HAP-1 (cell line): ENCODE measurements around the gene RNPEPL1.

Experiments
- DNase-seq, 2 experiments: peaks; one replicate each; pipeline ENCODE4 v3.0.0-alpha.2; 2016 to 2020; ENCODE audit warnings: low spot score in 2 of 2
- H3K27me3 ChIP-seq: fragments of 250-450 bp; sonication (Bioruptor Pico); 2 replicates; pipeline ENCODE4 v1.5.1; 2020; ENCODE audit warnings: low read depth, mild to moderate bottlenecking, moderate library complexity
- H3K36me3 ChIP-seq: fragments of 250-450 bp; sonication (Bioruptor Pico); replicated peaks from 2 replicates; pipeline ENCODE4 v1.5.1; 2020; ENCODE audit warnings: mild to moderate bottlenecking
- H3K4me1 ChIP-seq: fragments of 250-450 bp; sonication (Bioruptor Pico); 2 replicates; pipeline ENCODE4 v1.5.1; 2020; ENCODE audit warnings: mild to moderate bottlenecking
- H3K4me3 ChIP-seq: fragments of 250-450 bp; sonication (Bioruptor Pico); 2 replicates; pipeline ENCODE4 v1.5.1; 2020; ENCODE audit warnings: mild to moderate bottlenecking, moderate library complexity
- H3K9me3 ChIP-seq: fragments of 250-450 bp; sonication (Bioruptor Pico); 2 replicates; pipeline ENCODE4 v1.5.1; 2020; ENCODE audit warnings: mild to moderate bottlenecking, moderate library complexity
- in situ Hi-C: fragments of 300-500 bp; cut with MboI; formaldehyde crosslinking; loops from 3 replicates; pipeline ENCODE4 v1.14.3; 2020; ENCODE audit warnings: low sequenced_read_pairs, inconsistent platforms, mixed read lengths

The RNPEPL1 gene

DNA sequence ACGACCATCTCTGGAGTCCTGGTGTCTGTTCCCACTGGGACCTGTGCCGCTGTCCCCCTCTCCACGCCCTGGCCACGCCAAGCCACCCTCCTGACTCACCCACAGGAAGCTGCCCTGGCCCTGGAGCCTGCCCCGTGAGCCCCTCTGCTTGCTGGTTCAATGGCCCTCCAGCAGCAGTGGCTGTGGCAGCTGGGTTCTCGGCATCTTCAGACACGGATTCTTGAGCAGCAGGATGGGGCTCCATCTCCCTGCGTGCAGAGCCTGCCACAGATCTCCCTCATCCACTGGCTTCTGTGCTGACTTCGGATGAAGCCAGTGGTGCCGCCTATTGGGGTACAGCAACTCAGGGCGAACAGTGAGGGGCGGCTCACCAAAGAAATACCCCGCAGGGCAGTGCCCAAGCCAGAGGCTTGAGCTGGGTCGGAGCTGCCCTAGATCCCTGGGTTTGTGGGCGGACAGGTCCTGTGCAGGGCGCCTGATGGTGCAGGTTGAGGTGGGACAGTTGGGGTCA, 32.2 kb downstream of the RNPEPL1 start:
- H3K4me1 ChIP-seq: no peaks in the 10 kb centered on the region
- no peaks in the 10 kb centered on the region for H3K36me3 ChIP-seq
- in situ Hi-C loops: no loop called here
- no peaks in the 10 kb centered on the region for H3K27me3 ChIP-seq
- H3K4me3 ChIP-seq: no peak overlapping the region
- DNase-seq: no peak
- no peaks in the 10 kb centered on the region for H3K9me3 ChIP-seq

DNA sequence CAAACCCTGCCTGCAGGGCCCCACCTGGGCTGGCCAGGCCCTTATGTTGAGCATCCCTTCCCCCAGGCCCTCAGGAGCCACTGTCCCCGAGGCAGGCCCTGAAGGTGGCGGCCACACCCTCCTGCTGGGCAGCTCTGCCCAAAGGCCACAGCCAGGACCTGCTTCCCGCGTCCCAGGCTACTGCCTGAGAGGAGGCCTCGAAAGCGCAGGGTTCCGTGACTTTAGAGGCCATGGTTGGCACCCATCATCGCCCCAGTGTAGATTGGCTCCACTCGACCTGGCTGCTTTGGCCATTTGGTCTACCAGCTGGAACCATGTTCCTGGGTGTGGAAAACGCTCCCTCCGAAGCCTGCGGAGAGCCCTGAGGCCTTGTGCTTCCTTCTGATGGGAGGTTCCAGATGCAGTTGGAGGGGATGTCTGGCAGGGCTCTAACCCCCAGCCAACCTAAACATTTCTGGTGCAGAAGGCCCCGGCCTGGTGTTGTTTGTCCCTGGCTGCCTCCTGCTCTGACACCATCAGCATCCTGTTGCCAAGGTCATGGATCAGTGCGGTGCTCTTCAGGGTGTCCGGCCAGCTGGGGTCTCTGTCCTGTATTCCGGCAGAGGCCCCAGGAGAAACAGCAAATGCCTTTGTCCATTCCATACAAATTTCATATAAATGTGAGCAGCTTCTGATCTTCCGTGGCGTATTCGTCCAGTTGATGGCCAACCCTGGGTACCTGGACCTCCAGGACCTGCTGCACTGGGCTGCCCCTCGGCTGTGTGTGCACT, 33.0 kb downstream of the RNPEPL1 start:
- no peaks in the 10 kb centered on the region for H3K4me1 ChIP-seq
- H3K9me3 ChIP-seq: no peaks in the 10 kb centered on the region
- no peak overlapping the region for H3K4me3 ChIP-seq
- in situ Hi-C loops: no loop called here
- no peak for DNase-seq
- H3K27me3 ChIP-seq: no peaks in the 10 kb centered on the region
- H3K36me3 ChIP-seq: no peaks in the 10 kb centered on the region

DNA sequence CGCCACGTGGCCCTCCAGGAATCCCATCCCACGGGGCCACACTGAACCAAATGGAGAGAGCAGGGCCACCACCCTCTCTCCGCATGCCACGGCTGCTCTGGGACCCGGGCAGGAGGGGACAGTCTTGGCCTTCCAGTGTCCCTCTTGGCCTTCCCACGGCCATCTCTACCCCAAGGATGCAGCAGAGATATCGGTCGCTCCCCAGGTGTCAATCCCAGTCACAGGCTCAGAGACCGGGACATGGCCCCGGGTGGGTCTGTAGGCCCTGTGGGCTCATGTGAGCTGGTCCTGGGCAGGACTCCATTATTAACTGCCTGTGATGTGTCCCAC, 33.5 kb downstream of the RNPEPL1 start:
- Histone ChIP-seq H3K36me3 (no peaks in the 10 kb centered on the region), H3K4me3 (no peak overlapping the region)
- in situ Hi-C loops: no loop called here

DNA sequence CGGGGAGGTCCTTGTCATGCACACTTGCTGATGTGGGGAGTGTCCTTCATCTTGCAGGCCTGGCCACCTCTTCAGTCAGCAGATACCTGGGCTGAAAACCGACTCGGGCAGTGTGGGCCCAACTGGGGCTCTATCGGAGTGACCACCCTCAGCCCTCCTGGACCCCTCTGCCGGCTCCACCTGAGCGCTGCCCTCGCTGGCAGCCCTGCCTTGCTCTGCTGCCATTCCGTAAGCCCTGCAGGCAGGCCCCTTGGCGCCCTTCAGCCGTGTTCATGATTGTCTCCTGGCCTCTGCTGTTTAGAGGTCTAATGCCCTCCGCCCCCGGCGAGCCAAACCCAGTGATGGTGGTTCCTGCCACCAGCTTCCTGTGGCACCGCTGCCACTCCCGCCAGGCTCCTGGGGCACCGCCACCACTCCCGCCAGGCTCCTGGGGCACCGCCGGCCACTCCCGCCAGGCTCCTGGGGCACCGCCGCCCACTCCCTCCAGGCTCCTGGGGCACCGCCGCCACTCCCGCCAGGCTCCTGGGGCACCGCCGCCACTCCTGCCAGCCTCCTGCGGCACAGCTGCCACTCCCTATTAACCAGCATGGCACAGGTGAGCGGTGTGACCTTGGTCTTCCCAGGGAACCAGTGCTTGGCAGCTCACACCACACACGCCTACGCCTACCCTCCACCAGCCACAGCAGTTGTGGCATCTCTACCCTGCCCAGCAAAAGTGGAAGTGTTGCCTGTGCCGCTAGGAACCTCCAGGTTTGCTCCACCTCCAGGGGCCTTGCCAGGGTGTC, 34.2 kb downstream of the RNPEPL1 start:
- Histone ChIP-seq H3K36me3 (no peaks in the 10 kb centered on the region), H3K4me1 (no peaks in the 10 kb centered on the region), H3K27me3 (no peaks in the 10 kb centered on the region), H3K9me3 (no peaks in the 10 kb centered on the region), H3K4me3 (no peak overlapping the region)
- no peak for DNase-seq
- in situ Hi-C loops: no loop called here

More for the DNA sequence above, 33.5 kb downstream of the RNPEPL1 start:
- Histone ChIP-seq H3K27me3 (no peaks in the 10 kb centered on the region), H3K4me1 (no peaks in the 10 kb centered on the region), H3K9me3 (no peaks in the 10 kb centered on the region)
- DNase-seq: no peak

DNA sequence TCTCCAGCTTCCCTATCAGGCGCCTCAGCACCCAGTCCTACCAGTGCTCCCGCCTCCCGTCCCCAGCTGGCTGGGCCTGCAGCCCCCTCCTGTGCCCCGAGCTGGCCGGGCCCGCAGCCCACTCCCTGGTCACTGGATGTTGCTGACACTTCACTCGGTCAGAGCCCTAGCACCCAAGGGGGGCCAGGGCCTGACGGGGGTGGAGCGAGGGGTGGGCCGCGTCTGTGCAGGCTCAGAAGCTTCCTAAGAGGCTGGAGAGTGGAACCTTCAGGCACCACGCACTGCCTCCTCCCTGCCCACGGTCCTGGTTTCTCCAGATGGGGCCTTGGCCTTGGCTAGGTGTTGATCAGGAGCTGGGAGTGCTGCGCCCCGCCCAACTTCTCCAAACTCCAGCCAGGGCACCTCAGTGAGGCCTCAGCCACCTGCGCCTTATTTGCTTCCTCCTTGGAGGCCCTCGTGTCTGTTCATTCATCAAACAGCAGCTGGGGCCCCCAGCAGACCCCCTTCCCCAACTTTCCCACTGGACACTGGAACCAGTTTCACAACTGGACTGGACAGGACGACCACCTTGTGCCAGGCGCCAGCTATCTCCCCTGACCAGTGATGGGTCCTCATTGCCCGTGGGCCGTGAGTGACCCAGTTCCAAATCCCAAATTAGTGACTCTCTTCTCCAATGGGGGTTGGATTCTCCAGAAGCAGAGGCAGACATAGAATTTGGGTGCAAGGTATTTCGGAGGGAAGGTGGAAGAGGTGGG, 35.0 kb downstream of the RNPEPL1 start:
- H3K4me1 ChIP-seq: no peaks in the 10 kb centered on the region
- no peak overlapping the region for H3K4me3 ChIP-seq
- in situ Hi-C loops: no loop called here

DNA sequence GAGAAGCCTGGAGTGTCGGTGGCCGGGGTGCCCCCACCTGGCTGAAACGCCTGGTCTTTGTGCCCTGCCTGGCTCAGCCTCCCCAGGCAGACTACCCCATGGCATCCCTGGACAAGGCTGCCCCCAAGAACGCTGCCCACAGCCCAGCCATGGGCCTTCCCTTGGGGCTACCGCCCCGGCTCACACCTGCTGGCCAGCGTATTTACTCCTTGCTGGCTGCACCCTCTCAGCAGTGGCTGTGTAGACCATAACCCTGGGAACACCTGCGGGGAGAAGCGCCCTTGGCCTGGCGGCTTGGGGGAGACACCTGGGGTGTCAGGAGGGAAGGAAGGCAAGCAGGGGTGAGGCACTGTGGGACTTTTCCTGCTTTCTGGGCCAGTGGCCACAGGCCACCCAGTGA, 35.6 kb downstream of the RNPEPL1 start:
- H3K4me3 ChIP-seq: no peak overlapping the region
- no peaks in the 10 kb centered on the region for H3K36me3 ChIP-seq
- H3K27me3 ChIP-seq: no peaks in the 10 kb centered on the region
- in situ Hi-C loops: no loop called here
- DNase-seq: no peak
- H3K9me3 ChIP-seq: no peaks in the 10 kb centered on the region
- no peaks in the 10 kb centered on the region for H3K4me1 ChIP-seq

More for the DNA sequence above, 35.0 kb downstream of the RNPEPL1 start:
- Histone ChIP-seq H3K9me3 (no peaks in the 10 kb centered on the region), H3K36me3 (no peaks in the 10 kb centered on the region), H3K27me3 (no peaks in the 10 kb centered on the region)
- no peak for DNase-seq

DNA sequence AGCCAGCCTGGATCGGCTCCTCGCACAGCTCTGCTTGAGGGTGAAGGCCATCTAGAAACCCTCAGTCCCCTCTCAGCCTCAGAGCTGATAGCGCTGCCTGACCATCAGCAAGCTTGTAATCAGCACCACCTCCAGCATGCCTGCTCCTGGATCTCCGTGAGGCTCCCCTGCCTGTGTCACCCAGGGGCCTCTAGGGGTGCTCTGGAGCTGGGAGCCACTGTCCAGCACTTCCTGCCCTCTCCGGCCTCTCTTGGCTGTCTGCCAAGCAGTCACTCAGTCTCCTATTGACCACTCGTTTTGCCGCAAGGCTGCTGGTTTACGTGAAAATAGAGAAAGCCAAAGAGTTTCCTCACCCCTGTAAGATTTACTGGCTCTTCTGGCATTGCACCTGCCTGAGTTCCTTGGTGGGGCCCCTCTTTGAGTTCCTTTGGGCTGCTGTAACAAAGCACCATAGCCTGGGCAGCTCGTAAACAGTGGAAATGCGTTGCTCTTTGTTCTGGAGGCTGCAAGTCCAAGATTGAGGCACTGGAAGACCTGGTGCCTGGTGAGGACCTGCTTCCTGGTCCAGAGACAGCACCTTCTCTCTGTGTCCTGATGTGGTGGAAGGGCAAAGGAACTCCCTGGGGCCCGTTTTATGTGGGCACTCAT, 36.1 kb downstream of the RNPEPL1 start:
- Histone ChIP-seq H3K36me3 (no peaks in the 10 kb centered on the region), H3K4me3 (no peak overlapping the region), H3K27me3 (no peaks in the 10 kb centered on the region), H3K9me3 (no peaks in the 10 kb centered on the region), H3K4me1 (no peaks in the 10 kb centered on the region)
- in situ Hi-C loops: no loop called here
- peak in 1 of 2 experiments; percentile 76 for DNase-seq

DNA sequence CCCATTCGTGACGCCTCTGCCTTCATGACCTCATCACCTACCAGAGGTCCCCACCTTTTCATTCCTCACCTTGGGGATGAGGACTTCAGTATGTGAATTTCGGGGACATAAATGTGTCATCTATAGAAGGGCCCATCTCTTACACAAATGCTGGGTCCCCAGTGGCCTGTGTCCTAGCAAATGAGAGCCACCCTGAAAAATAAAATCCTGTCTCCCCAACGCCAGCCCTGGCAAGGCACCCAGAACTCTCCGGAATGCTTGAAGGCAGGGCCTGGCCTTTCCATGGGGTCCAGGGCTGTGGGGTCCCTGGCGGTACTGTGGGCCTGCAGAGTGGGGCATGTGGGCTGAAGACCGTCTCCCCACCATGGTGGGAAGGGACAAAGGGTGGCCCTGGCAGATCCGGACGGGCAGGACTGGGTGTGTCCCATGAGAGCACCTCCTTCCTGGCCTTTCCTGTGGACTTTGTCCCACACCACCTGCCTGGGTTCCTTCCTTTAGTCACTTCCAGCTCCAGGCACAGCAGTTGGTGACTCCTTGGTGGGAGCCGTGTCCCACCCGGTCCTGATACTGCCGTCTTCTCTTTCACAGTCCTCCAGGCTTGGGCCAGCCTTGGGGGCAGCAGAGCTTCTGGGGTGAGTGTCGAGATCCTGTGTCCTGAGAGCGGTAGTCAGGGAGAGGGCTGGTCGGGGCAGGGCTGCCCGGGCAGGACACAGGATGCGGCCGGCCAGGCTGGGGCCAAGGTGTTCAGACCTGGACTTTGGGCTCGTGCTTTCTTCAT, 36.8 kb downstream of the RNPEPL1 start:
- in situ Hi-C loops: no loop called here
- no peak for DNase-seq

DNA sequence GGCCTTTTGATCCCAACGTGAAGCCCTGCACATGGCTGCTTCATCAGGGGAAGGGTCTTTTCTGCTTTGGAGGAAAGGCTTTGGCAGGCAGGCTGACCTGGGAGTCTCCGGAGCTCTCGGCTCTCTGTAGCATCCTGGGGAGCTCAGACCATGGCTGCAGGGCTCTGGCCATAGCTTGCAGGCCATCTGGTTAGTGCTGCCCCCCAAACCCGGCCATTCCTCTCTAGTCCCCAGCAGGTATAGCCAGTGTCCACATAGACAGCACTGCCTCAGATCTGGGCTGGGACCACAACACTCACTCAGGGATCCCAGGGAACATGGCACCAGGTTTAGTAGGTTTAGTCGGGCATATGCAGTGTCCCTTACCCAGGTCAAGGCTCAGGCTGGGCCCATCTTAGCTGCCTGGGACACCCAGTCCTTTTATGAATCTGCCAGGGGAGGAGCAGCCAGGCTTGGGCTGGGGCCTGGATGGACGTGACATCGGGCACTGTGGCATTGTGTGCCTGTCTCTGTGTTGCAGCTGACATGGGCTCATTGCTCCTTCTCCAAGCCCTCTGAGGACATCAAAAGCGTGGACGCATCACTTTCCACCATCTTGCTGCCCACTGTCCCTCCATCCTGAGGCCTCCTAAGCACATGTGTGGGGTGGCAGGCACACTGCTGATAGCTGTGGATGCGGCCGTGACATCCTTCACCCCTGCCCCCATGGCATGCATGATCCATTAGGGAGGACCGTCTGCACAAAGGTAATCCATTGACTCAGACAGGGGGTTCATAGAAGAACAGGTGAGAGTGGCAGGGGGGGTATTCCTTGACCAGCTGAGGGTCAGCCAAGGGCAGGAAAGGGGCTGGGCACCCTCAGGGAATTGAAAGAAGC, 37.8 kb downstream of the RNPEPL1 start:
- no peak overlapping the region for H3K4me3 ChIP-seq
- H3K9me3 ChIP-seq: no peaks in the 10 kb centered on the region
- in situ Hi-C loops: no loop called here
- H3K27me3 ChIP-seq: no peaks in the 10 kb centered on the region
- DNase-seq: no peak
- no peaks in the 10 kb centered on the region for H3K36me3 ChIP-seq
- H3K4me1 ChIP-seq: no peaks in the 10 kb centered on the region

More for the DNA sequence above, 36.8 kb downstream of the RNPEPL1 start:
- H3K9me3 ChIP-seq: no peaks in the 10 kb centered on the region
- no peaks in the 10 kb centered on the region for H3K4me1 ChIP-seq
- no peaks in the 10 kb centered on the region for H3K36me3 ChIP-seq
- no peak overlapping the region for H3K4me3 ChIP-seq
- H3K27me3 ChIP-seq: no peaks in the 10 kb centered on the region

DNA sequence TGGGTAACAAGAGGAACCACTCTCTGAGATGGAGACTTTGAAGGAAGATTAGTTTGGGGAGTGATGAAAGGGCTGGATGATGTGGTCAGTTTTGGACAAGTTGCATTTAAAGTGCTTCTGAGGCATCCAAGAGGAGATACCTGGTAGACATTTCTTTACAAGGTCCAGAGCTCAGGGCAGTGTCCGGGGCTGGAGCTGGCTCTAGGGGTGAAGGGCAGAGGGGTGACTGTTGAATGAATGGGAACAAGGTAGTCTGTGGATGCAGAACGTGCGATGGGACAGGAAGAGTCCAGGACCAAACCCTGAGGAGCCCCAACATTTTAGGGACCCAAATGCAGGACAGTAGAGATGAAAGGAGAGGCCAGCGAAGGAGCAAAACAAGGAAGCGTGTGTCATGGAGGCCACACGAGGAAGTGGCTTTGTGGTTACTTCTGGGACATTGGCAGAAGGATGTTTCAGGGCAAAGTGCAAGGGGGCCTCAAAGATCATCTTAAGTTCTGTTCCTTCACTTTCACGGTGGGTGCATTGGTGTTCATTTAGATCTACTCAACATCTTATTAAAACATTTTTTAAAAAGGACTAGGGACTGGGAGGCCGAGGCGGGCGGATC, 43.4 kb downstream of the RNPEPL1 start:
- H3K27me3 ChIP-seq: no peaks in the 10 kb centered on the region
- H3K4me1 ChIP-seq: no peaks in the 10 kb centered on the region
- DNase-seq: no peak
- H3K4me3 ChIP-seq: no peak overlapping the region
- no peaks in the 10 kb centered on the region for H3K9me3 ChIP-seq
- in situ Hi-C loops: no loop called here
- H3K36me3 ChIP-seq: no peaks in the 10 kb centered on the region

DNA sequence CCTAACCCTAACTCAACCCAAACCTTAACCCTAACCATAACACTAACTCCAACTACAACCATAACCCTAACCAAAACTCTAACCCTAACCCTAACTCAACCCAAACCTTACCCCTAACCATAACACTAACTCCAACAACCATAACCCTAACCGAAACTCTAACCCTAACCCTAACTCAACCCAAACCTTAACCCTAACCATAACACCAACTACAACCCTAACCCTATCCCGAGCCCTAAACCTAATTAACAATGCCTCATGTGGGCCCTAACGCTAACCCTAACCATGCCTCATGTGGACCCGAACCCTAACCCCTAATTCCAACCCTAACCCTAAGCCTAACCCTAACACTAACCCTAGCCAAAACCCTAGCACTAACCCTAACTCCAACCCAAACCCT, 45.5 kb downstream of the RNPEPL1 start:
- in situ Hi-C loops: no loop called here
- Histone ChIP-seq H3K36me3 (no peaks in the 10 kb centered on the region), H3K27me3 (no peaks in the 10 kb centered on the region), H3K4me3 (no peak overlapping the region), H3K9me3 (no peaks in the 10 kb centered on the region), H3K4me1 (no peaks in the 10 kb centered on the region)
- no peak for DNase-seq

DNA sequence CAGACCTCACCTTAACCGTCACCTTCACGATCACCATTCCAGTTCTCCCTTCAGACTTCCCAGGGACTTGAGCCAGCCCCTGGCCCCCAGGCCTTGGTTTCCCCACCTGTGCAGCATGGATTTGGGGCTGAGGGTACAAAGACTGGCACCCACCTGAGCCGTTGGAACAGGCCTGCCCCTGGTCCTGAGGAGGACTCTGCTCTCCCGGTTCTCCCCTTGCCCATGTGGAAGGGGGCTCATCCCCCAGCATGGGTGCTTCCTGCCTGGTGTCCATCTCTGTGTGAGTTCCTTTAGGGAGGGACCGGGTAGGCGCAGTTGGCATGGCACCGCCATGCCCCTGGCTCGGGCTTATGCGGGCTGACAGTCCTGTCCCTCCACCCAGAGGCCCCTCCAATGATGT, 46.1 kb downstream of the RNPEPL1 start:
- H3K36me3 ChIP-seq: no peaks in the 10 kb centered on the region
- in situ Hi-C loops: no loop called here
- no peak overlapping the region for H3K4me3 ChIP-seq
- H3K27me3 ChIP-seq: no peaks in the 10 kb centered on the region
- no peaks in the 10 kb centered on the region for H3K4me1 ChIP-seq
- no peak for DNase-seq
- H3K9me3 ChIP-seq: no peaks in the 10 kb centered on the region
